ENCODE data around the gene KLHDC7A. TPM values are rescaled to one million over a fixed set of nuclear protein-coding genes. Genes with fewer than 3 reads are reported as not detected.

Gene KLHDC7A
- total and polyA plus RNA-seq, 5 donors: 0.02 to 0.08 TPM; not detected in 3

GRCh38 chr1:18511149-18511873 is 30.6 kb downstream of the KLHDC7A start:
- Histone ChIP-seq H3K4me3 (ENCODE audit: low read length) (no peak overlapping the region), H3K27ac (ENCODE audit: low read length) (no peak overlapping the region), H3K27me3 (ENCODE audit: control insufficient read depth, insufficient read depth) (no peaks in the 10 kb centered on the region), H3K9me3 (ENCODE audit: control insufficient read depth, low read length) (peaks cover 2% of the 10 kb centered on the region), H3K4me1 (ENCODE audit: control insufficient read depth, insufficient read depth, low read length) (no peaks in the 10 kb centered on the region)
- DNase-seq (no peak), ATAC-seq (no peak)
- intact Hi-C loops (cut with DNase I): no loop called here
- WGBS: 75% methylated on average over 5 of the region's 5 CpGs

DNA sequence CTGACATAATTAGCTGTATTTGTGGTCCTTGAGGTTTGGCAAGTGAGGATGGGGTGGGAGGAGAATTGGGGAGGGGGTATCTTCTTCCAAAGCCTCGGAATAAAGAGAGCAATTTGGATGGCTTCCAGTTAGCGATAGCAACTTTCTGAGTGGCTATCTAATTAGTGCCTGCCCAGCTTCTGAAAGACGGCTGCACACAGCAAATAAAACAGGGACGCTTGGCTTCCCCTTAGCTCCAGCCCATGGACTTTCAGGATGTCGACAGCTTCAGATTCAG is 31.1 kb downstream of the KLHDC7A start:
- no peaks in the 10 kb centered on the region for H3K4me1 ChIP-seq (ENCODE audit: control insufficient read depth, insufficient read depth, low read length)
- no peak overlapping the region for H3K27ac ChIP-seq (ENCODE audit: low read length)
- WGBS: 48% methylated on average over 5 of the region's 5 CpGs
- no peak overlapping the region for H3K4me3 ChIP-seq (ENCODE audit: low read length)
- H3K9me3 ChIP-seq (ENCODE audit: control insufficient read depth, low read length): peaks cover 2% of the 10 kb centered on the region
- H3K27me3 ChIP-seq (ENCODE audit: control insufficient read depth, insufficient read depth): no peaks in the 10 kb centered on the region
- intact Hi-C loops (cut with DNase I): no loop called here
- ATAC-seq: no peak
- DNase-seq: no peak

- WGBS: 60% methylated on average over 9 of the region's 9 CpGs
- intact Hi-C loops (cut with DNase I): no loop called here
- no peak for DNase-seq
- H3K4me1 ChIP-seq (ENCODE audit: control insufficient read depth, insufficient read depth, low read length): no peaks in the 10 kb centered on the region
- no peak overlapping the region for H3K27ac ChIP-seq (ENCODE audit: low read length)
- no peak overlapping the region for H3K4me3 ChIP-seq (ENCODE audit: low read length)
- no peak for ATAC-seq
- H3K27me3 ChIP-seq (ENCODE audit: control insufficient read depth, insufficient read depth): no peaks in the 10 kb centered on the region
- peaks cover 2% of the 10 kb centered on the region for H3K9me3 ChIP-seq (ENCODE audit: control insufficient read depth, low read length)
Observed at GRCh38 chr1:18512883-18513282, 32.2 kb downstream of the KLHDC7A start.

GRCh38 chr1:18513995-18514394 is 33.3 kb downstream of the KLHDC7A start:
- intact Hi-C loops (cut with DNase I): no loop called here
- no peaks in the 10 kb centered on the region for H3K4me1 ChIP-seq (ENCODE audit: control insufficient read depth, insufficient read depth, low read length)
- H3K4me3 ChIP-seq (ENCODE audit: low read length): no peak overlapping the region
- H3K27me3 ChIP-seq (ENCODE audit: control insufficient read depth, insufficient read depth): no peaks in the 10 kb centered on the region
- H3K9me3 ChIP-seq (ENCODE audit: control insufficient read depth, low read length): peaks cover 2% of the 10 kb centered on the region
- no peak for ATAC-seq
- no peak overlapping the region for H3K27ac ChIP-seq (ENCODE audit: low read length)
- no peak for DNase-seq
- 62% methylated on average over 1 of the region's 1 CpG for WGBS

DNA sequence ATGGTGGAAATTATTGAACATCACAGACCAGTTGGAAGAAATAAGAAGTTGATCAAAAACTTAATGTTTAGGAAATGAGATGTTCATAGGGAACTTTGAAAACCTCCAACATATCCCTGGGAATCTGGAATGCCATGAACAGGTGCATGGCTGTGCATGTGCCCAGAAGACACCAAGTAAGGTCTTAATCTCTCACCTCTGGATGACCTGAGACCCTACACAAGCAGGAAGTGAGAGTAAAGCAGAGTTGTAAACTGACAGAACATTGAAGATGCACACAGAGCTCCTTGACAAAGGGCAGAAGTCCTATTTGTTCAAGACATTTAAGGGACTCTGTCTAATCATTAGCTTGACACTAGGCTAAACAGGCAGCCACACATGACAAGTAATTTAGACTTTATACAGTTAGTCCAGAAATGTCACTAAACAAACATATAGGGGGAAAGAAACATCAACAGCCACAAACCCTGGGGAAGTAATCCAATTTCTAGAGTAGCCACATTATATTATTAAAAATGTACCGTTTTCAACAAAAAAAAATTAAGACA is 34.5 kb downstream of the KLHDC7A start:
- ATAC-seq (no peak), DNase-seq (no peak)
- no peak overlapping the region for H3K4me3 ChIP-seq (ENCODE audit: low read length)
- no peak overlapping the region for H3K27ac ChIP-seq (ENCODE audit: low read length)
- H3K27me3 ChIP-seq (ENCODE audit: control insufficient read depth, insufficient read depth): no peaks in the 10 kb centered on the region
- H3K4me1 ChIP-seq (ENCODE audit: control insufficient read depth, insufficient read depth, low read length): no peaks in the 10 kb centered on the region
- 69% methylated on average over 1 of the region's 1 CpG for WGBS
- peaks cover 2% of the 10 kb centered on the region for H3K9me3 ChIP-seq (ENCODE audit: control insufficient read depth, low read length)
- intact Hi-C loops (cut with DNase I): no loop called here

- WGBS: 64% methylated on average over 1 of the region's 1 CpG
- Histone ChIP-seq H3K27me3 (ENCODE audit: control insufficient read depth, insufficient read depth) (no peaks in the 10 kb centered on the region), H3K4me3 (ENCODE audit: low read length) (no peak overlapping the region), H3K4me1 (ENCODE audit: control insufficient read depth, insufficient read depth, low read length) (no peaks in the 10 kb centered on the region), H3K9me3 (ENCODE audit: control insufficient read depth, low read length) (peaks cover 2% of the 10 kb centered on the region), H3K27ac (ENCODE audit: low read length) (no peak overlapping the region)
- DNase-seq (no peak), ATAC-seq (no peak)
- intact Hi-C loops (cut with DNase I): no loop called here
Observed at GRCh38 chr1:18516473-18516872, 35.7 kb downstream of the KLHDC7A start.

DNA sequence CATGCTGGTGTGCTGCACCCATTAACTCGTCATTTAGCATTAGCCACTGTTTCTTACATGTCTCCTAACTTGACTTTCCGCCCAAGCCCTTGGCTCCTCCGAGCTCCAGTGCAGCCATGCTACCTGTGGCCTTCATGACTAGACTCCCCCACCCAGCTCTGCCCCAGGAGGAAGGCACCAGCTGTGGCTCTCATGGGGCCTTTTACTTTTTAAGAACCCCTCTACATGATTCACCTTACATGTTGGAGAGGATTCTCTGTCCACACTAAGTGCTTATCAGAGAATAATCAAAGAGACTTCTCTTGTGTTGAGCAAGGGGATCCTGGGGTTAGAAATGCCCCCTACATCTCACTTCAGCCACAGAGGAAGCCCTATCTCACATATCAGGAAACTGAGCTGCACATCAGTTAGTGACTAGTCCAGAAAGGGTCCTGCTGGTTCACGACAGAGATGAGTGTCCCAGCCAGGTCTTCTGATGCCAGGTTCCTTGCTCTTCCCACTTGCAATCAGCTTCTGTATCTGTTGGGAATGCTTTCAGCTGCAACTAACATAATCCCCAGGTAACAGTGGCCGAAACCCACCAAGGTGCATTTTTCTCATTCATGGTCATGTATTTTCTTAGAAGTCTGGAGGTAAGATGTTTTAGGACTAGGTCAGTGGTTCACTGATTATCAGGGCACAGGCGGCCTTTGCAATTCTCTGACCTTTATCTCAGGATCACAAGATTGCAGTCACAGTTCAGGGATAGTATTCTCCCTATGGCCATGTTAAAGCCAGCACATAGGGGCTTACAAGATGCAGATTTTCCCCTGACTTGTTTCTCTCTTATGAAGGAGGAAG is 45.9 kb downstream of the KLHDC7A start:
- Histone ChIP-seq H3K4me1 (ENCODE audit: control insufficient read depth, insufficient read depth, low read length) (no peaks in the 10 kb centered on the region), H3K27ac (ENCODE audit: low read length) (no peak overlapping the region), H3K9me3 (ENCODE audit: control insufficient read depth, low read length) (no peaks in the 10 kb centered on the region), H3K27me3 (ENCODE audit: control insufficient read depth, insufficient read depth) (no peaks in the 10 kb centered on the region), H3K4me3 (ENCODE audit: low read length) (no peak overlapping the region)
- WGBS: 77% methylated on average over 6 of the region's 6 CpGs
- intact Hi-C loops (cut with DNase I): no loop called here
- ATAC-seq (no peak), DNase-seq (no peak)

DNA sequence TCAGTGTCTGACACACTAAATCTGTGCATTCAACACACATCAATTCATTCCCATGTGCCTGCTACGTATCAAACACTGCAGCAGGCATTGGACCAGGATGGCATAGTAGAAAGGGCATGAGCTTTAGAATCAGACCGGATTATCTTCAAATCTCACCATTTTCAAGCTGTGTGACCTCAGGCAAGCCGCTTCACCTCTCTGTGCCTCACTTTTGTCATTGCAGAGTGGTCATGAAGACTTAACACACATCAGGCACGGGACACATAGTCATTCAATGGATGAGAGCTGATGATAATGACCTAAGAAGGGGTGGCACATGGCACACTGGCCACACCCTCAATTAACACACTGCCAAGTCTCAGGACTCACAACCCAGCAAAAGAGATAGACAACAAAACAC is 46.8 kb downstream of the KLHDC7A start:
- ATAC-seq (no peak), DNase-seq (no peak)
- H3K27me3 ChIP-seq (ENCODE audit: control insufficient read depth, insufficient read depth): no peaks in the 10 kb centered on the region
- no peaks in the 10 kb centered on the region for H3K4me1 ChIP-seq (ENCODE audit: control insufficient read depth, insufficient read depth, low read length)
- WGBS: 78% methylated on average over 4 of the region's 4 CpGs
- intact Hi-C loops (cut with DNase I): no loop called here
- no peaks in the 10 kb centered on the region for H3K9me3 ChIP-seq (ENCODE audit: control insufficient read depth, low read length)
- H3K4me3 ChIP-seq (ENCODE audit: low read length): no peak overlapping the region
- no peak overlapping the region for H3K27ac ChIP-seq (ENCODE audit: low read length)

- intact Hi-C loops (cut with DNase I): no loop called here
- H3K27me3 ChIP-seq (ENCODE audit: control insufficient read depth, insufficient read depth): no peaks in the 10 kb centered on the region
- WGBS: 92% methylated on average over 5 of the region's 5 CpGs
Observed at GRCh38 chr1:18527921-18528320, 47.2 kb downstream of the KLHDC7A start.

DNA sequence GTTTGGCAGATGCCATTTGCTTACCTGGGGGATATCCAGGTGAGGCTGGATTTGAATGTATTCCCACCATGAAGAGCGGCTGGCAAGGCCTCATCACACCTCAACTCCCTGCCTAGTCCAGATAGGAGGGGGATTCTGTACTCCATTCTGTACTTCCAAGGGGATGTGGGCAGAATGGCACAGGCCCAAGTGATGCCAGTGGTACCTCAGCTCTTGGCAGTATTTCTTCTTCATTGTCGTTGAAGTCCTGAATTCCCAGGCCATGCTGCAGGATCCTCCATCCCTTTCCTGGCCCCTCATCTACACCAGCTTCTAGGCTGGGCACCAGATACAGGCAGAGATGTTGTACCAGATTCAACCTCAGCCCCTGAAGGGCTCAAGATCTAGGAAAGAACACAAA is 47.9 kb downstream of the KLHDC7A start:
- no peaks in the 10 kb centered on the region for H3K27me3 ChIP-seq (ENCODE audit: control insufficient read depth, insufficient read depth)
- no peaks in the 10 kb centered on the region for H3K4me1 ChIP-seq (ENCODE audit: control insufficient read depth, insufficient read depth, low read length)
- intact Hi-C loops (cut with DNase I): no loop called here
- 91% methylated on average over 2 of the region's 2 CpGs for WGBS
- DNase-seq (no peak), ATAC-seq (no peak)
- H3K27ac ChIP-seq (ENCODE audit: low read length): no peak overlapping the region
- H3K9me3 ChIP-seq (ENCODE audit: control insufficient read depth, low read length): no peaks in the 10 kb centered on the region
- no peak overlapping the region for H3K4me3 ChIP-seq (ENCODE audit: low read length)

More at GRCh38 chr1:18527921-18528320, 47.2 kb downstream of the KLHDC7A start:
- Histone ChIP-seq H3K9me3 (ENCODE audit: control insufficient read depth, low read length) (no peaks in the 10 kb centered on the region), H3K4me1 (ENCODE audit: control insufficient read depth, insufficient read depth, low read length) (no peaks in the 10 kb centered on the region), H3K27ac (ENCODE audit: low read length) (no peak overlapping the region), H3K4me3 (ENCODE audit: low read length) (no peak overlapping the region)
- ATAC-seq (no peak), DNase-seq (no peak)

GRCh38 chr1:18529714-18530113 is 49.0 kb downstream of the KLHDC7A start:
- no peaks in the 10 kb centered on the region for H3K4me1 ChIP-seq (ENCODE audit: control insufficient read depth, insufficient read depth, low read length)
- intact Hi-C loops (cut with DNase I): no loop called here
- no peak overlapping the region for H3K27ac ChIP-seq (ENCODE audit: low read length)
- ATAC-seq: no peak
- H3K27me3 ChIP-seq (ENCODE audit: control insufficient read depth, insufficient read depth): no peaks in the 10 kb centered on the region
- DNase-seq: no peak
- no peak overlapping the region for H3K4me3 ChIP-seq (ENCODE audit: low read length)
- 59% methylated on average over 4 of the region's 4 CpGs for WGBS
- no peaks in the 10 kb centered on the region for H3K9me3 ChIP-seq (ENCODE audit: control insufficient read depth, low read length)
